IMR-90 (cell line): ENCODE measurements around the gene TEX35.

Experiments used
- CEBPB ChIP-seq: IDR thresholded peaks from 2 replicates; pipeline ENCODE4 v1.6.1; 2012; ENCODE audit warnings: low read depth, low read length, improper control_type of control experiment
- CHD1 ChIP-seq: IDR thresholded peaks from 2 replicates; pipeline ENCODE4 v1.6.1; 2012; ENCODE audit warnings: low read depth, low read length, improper control_type of control experiment
- CTCF ChIP-seq: conservative IDR thresholded peaks from 2 replicates; pipeline ENCODE4 v1.5.1; 2012; ENCODE audit warnings: mild to moderate bottlenecking, low read depth, low read length, improper control_type of control experiment
- ELK1 ChIP-seq: fragments of 150-350 bp; IDR thresholded peaks from 2 replicates; pipeline ENCODE4 v1.6.1; 2016; ENCODE audit warnings: low read depth, mild to moderate bottlenecking, low read length, moderate library complexity, borderline replicate concordance
- MAZ ChIP-seq: IDR thresholded peaks from 2 replicates; pipeline ENCODE4 v1.6.1; 2012; ENCODE audit warnings: low read depth, mild to moderate bottlenecking, low read length, improper control_type of control experiment, moderate library complexity, borderline replicate concordance
- NFE2L2 ChIP-seq: fragments of 150-350 bp; IDR thresholded peaks from 2 replicates; pipeline ENCODE4 v1.6.1; 2016; ENCODE audit warnings: low read depth, mild to moderate bottlenecking, low read length
- POLR2A ChIP-seq: IDR thresholded peaks from 2 replicates; pipeline ENCODE4 v1.6.1; 2012; ENCODE audit warnings: mild to moderate bottlenecking, low read depth, low read length
- RAD21 ChIP-seq: IDR thresholded peaks from 2 replicates; pipeline ENCODE4 v1.6.1; 2012; ENCODE audit warnings: low read length, improper control_type of control experiment
- RCOR1 ChIP-seq: IDR thresholded peaks from 2 replicates; pipeline ENCODE4 v1.6.1; 2012; ENCODE audit warnings: mild to moderate bottlenecking, low read length, improper control_type of control experiment; ENCODE audit not compliant: insufficient replicate concordance
- RFX5 ChIP-seq: IDR thresholded peaks from 2 replicates; pipeline ENCODE4 v1.8.0; 2012; ENCODE audit warnings: low read depth, mild to moderate bottlenecking, low read length, moderate library complexity

GRCh38 chr1:178530037-178530402 is 17.1 kb downstream of the TEX35 start:
- TF ChIP-seq ELK1 = no peak
- no peak for TF ChIP-seq CEBPB
- peak; percentile 51; the same call in 1 of the 2 replicates for TF ChIP-seq MAZ
- TF ChIP-seq RCOR1 = peak; percentile 95
- no peak for TF ChIP-seq CHD1
- TF ChIP-seq POLR2A = no peak
- TF ChIP-seq CTCF = no peak
- TF ChIP-seq RAD21 = no peak
- TF ChIP-seq NFE2L2 = no peak
- TF ChIP-seq RFX5 = no peak
